ENCODE data around the gene LINGO1. TPM values are rescaled to one million over a fixed set of nuclear protein-coding genes. Genes with fewer than 3 reads are reported as not detected.

LINGO1 gene
- total and polyA plus RNA-seq, 9 of the 15 experiments (the other 6 are each of a cell fraction or from before 2014, with no cell fraction given) = 0.07 to 15.3 (median 2.1) TPM

- TF ChIP-seq ZNF318 (IDR thresholded peaks at IDR 0.05; ENCODE audit: borderline replicate concordance in 1 of 2, low read depth in 1 of 2) = no peak
- TF ChIP-seq PHF20 (IDR thresholded peaks at IDR 0.05; ENCODE audit: partially characterized antibody) = peak; percentile 25
- TF ChIP-seq ZNF780A (CRISPR knock-in tag; IDR thresholded peaks at IDR 0.05) = no peak
- no peak for TF ChIP-seq ILF3 (IDR thresholded peaks at IDR 0.05; ENCODE audit: borderline replicate concordance)
- no peak for TF ChIP-seq ZBTB2 (IDR thresholded peaks at IDR 0.05)
- TF ChIP-seq RBM22 (IDR thresholded peaks at IDR 0.05; ENCODE audit: low read depth, low read length, poor library complexity, severe bottlenecking) = peak; percentile 37
- no peak for TF ChIP-seq BMI1 (IDR thresholded peaks at IDR 0.05; ENCODE audit: low read length)
- TF ChIP-seq SMC3 (conservative IDR thresholded peaks at IDR 0.05; ENCODE audit: insufficient read depth, low read depth, low read length) = peak; percentile 98
- no peak for TF ChIP-seq SRSF7 (optimal IDR thresholded peaks at IDR 0.05; ENCODE audit: low read depth, low read length)
- no peak for TF ChIP-seq WHSC1 (IDR thresholded peaks at IDR 0.05; ENCODE audit: low read length)
- TF ChIP-seq ZNF644 (tag; IDR thresholded peaks at IDR 0.05; ENCODE audit: low read depth) = no peak
- no peak for TF ChIP-seq RBM15 (IDR thresholded peaks at IDR 0.05; ENCODE audit: insufficient read depth, low read length)
- TF ChIP-seq SRSF3 (IDR thresholded peaks at IDR 0.05; ENCODE audit: insufficient read depth, low read length) = no peak
- TF ChIP-seq NR0B1 (IDR thresholded peaks at IDR 0.05; ENCODE audit: partially characterized antibody) = no peak
- TF ChIP-seq IFI16 (CRISPR knock-in tag; IDR thresholded peaks at IDR 0.05) = no peak
- no peak for TF ChIP-seq PURB (CRISPR knock-in tag; IDR thresholded peaks at IDR 0.05; ENCODE audit: low read depth)
- TF ChIP-seq CHCHD3 (CRISPR knock-in tag; IDR thresholded peaks at IDR 0.05) = no peak
These were observed 611 bp upstream of the LINGO1 start (continued) for GRCh38 chr15:77633134-77633912.
